ENCODE measurements around the gene MUC6.

Gene MUC6

GRCh38 chr11:1072116-1072820 lies 35.8 kb upstream of the MUC6 start:
- TF ChIP-seq TAF1 (IDR thresholded peaks at IDR 0.05; ENCODE audit: borderline replicate concordance, insufficient read depth, low read length) (no peak), SIN3A (IDR thresholded peaks at IDR 0.05; ENCODE audit: borderline replicate concordance, insufficient read depth, low read length) (peak; percentile 58; the same call in 1 of the 2 replicates), FOXP2 (optimal IDR thresholded peaks at IDR 0.05; ENCODE audit: borderline replicate concordance, extremely low read depth, extremely low read length, insufficient read depth) (peak; percentile 98), POLR2AphosphoS5 (IDR thresholded peaks at IDR 0.05; ENCODE audit: low read depth, low read length) (no peak), REST (IDR thresholded peaks at IDR 0.05; ENCODE audit: insufficient read depth in 1 of 2, low read depth in 2 of 2, low read length in 2 of 2) (no peak)

- TF ChIP-seq FOXP2 (optimal IDR thresholded peaks at IDR 0.05; ENCODE audit: borderline replicate concordance, extremely low read depth, extremely low read length, insufficient read depth) (no peak), POLR2AphosphoS5 (IDR thresholded peaks at IDR 0.05; ENCODE audit: low read depth, low read length) (no peak), SIN3A (IDR thresholded peaks at IDR 0.05; ENCODE audit: borderline replicate concordance, insufficient read depth, low read length) (no peak), REST (IDR thresholded peaks at IDR 0.05; ENCODE audit: insufficient read depth in 1 of 2, low read depth in 2 of 2, low read length in 2 of 2) (no peak), TAF1 (IDR thresholded peaks at IDR 0.05; ENCODE audit: borderline replicate concordance, insufficient read depth, low read length) (no peak)
Measured at GRCh38 chr11:1071571-1072115, 35.1 kb upstream of the MUC6 start.

GRCh38 chr11:1070594-1071462 lies 34.3 kb upstream of the MUC6 start:
- TF ChIP-seq REST (IDR thresholded peaks at IDR 0.05; ENCODE audit: insufficient read depth in 1 of 2, low read depth in 2 of 2, low read length in 2 of 2) (no peak), TAF1 (IDR thresholded peaks at IDR 0.05; ENCODE audit: borderline replicate concordance, insufficient read depth, low read length) (no peak), SIN3A (IDR thresholded peaks at IDR 0.05; ENCODE audit: borderline replicate concordance, insufficient read depth, low read length) (no peak), POLR2AphosphoS5 (IDR thresholded peaks at IDR 0.05; ENCODE audit: low read depth, low read length) (no peak), FOXP2 (optimal IDR thresholded peaks at IDR 0.05; ENCODE audit: borderline replicate concordance, extremely low read depth, extremely low read length, insufficient read depth) (no peak)

- TF ChIP-seq POLR2AphosphoS5 (IDR thresholded peaks at IDR 0.05; ENCODE audit: low read depth, low read length) = no peak
- no peak for TF ChIP-seq SIN3A (IDR thresholded peaks at IDR 0.05; ENCODE audit: borderline replicate concordance, insufficient read depth, low read length)
- no peak for TF ChIP-seq REST (IDR thresholded peaks at IDR 0.05; ENCODE audit: insufficient read depth in 1 of 2, low read depth in 2 of 2, low read length in 2 of 2)
- TF ChIP-seq FOXP2 (optimal IDR thresholded peaks at IDR 0.05; ENCODE audit: borderline replicate concordance, extremely low read depth, extremely low read length, insufficient read depth) = no peak
- no peak for TF ChIP-seq TAF1 (IDR thresholded peaks at IDR 0.05; ENCODE audit: borderline replicate concordance, insufficient read depth, low read length)
Measured at GRCh38 chr11:1069740-1070139, 33.2 kb upstream of the MUC6 start.

All from PFSK-1 (cell line).